ENCODE measurements around the gene IL1RN. TPM values are rescaled to one million over a fixed set of nuclear protein-coding genes. Genes with fewer than 3 reads are reported as not detected.

Gene IL1RN
- total and polyA plus RNA-seq, 2 of the 13 experiments (the other 11 are each of a cell fraction or from before 2014, with no cell fraction given), result 21.2 to 101 TPM

GRCh38 chr2:113158884-113159553, 31.6 kb downstream of the IL1RN start (continued):
- TF ChIP-seq ZKSCAN5 (CRISPR knock-in tag; IDR thresholded peaks at IDR 0.05) (no peak), ZBTB3 (CRISPR knock-in tag; IDR thresholded peaks at IDR 0.05; ENCODE audit: borderline replicate concordance, low read depth) (no peak), ZNF441 (CRISPR knock-in tag; IDR thresholded peaks at IDR 0.05; ENCODE audit: borderline replicate concordance) (no peak), ARID2 (CRISPR knock-in tag; IDR thresholded peaks at IDR 0.05; ENCODE audit: borderline replicate concordance) (no peak), ZNF317 (CRISPR knock-in tag; IDR thresholded peaks at IDR 0.05) (no peak), NCOA2 (CRISPR knock-in tag; IDR thresholded peaks at IDR 0.05) (no peak), ZNF275 (CRISPR knock-in tag; IDR thresholded peaks at IDR 0.05; ENCODE audit: borderline replicate concordance) (no peak), SYNCRIP (IDR thresholded peaks at IDR 0.05; ENCODE audit: insufficient read depth, low read depth, low read length) (no peak), ZBTB37 (CRISPR knock-in tag; IDR thresholded peaks at IDR 0.05) (no peak), MAZ (IDR thresholded peaks at IDR 0.05; ENCODE audit: borderline replicate concordance, low read depth, low read length) (no peak), MAZ (CRISPR knock-in tag; IDR thresholded peaks at IDR 0.05; ENCODE audit: low read depth) (no peak), ZBTB1 (CRISPR knock-in tag; IDR thresholded peaks at IDR 0.05; ENCODE audit: borderline replicate concordance) (no peak), TOPORS (CRISPR knock-in tag; IDR thresholded peaks at IDR 0.05) (no peak), ZNF747 (CRISPR knock-in tag; IDR thresholded peaks at IDR 0.05; ENCODE audit: borderline replicate concordance) (no peak), HNRNPL (IDR thresholded peaks at IDR 0.05; ENCODE audit: low read depth, low read length) (no peak), ZNF768 (CRISPR knock-in tag; IDR thresholded peaks at IDR 0.05) (0 out of 2 replicates have a peak, but pooled peaks have one; percentile 40), KMT2A (CRISPR knock-in tag; IDR thresholded peaks at IDR 0.05) (no peak), ZNF263 (CRISPR knock-in tag; IDR thresholded peaks at IDR 0.05) (no peak), TEAD3 (CRISPR knock-in tag; optimal IDR thresholded peaks at IDR 0.05; ENCODE audit: borderline replicate concordance) (peak; percentile 83), FOXP4 (CRISPR knock-in tag; IDR thresholded peaks at IDR 0.05) (no peak), ZNF326 (CRISPR knock-in tag; IDR thresholded peaks at IDR 0.05; ENCODE audit: borderline replicate concordance) (no peak), ZNF136 (CRISPR knock-in tag; IDR thresholded peaks at IDR 0.05; ENCODE audit: low read depth) (no peak), PPARG (CRISPR knock-in tag; conservative IDR thresholded peaks at IDR 0.05) (no peak), ZNF878 (CRISPR knock-in tag; IDR thresholded peaks at IDR 0.05) (no peak), KDM3A (CRISPR knock-in tag; IDR thresholded peaks at IDR 0.05; ENCODE audit: low read depth) (no peak), ATM (IDR thresholded peaks at IDR 0.05; ENCODE audit: borderline replicate concordance) (no peak), ZNF496 (CRISPR knock-in tag; IDR thresholded peaks at IDR 0.05; ENCODE audit: insufficient replicate concordance) (no peak)
